ENCODE measurements around the gene TET3. TPM values are rescaled to one million over a fixed set of nuclear protein-coding genes. Genes with fewer than 3 reads are reported as not detected.

TET3 gene
- total and polyA plus RNA-seq, 9 of the 15 experiments (the other 6 are each of a cell fraction or from before 2014, with no cell fraction given): 0.35 to 16.3 (median 5.5) TPM

GRCh38 chr2:73970850-73971471 is 13.7 kb upstream of the TET3 start (continued):
- TF ChIP-seq THRB (CRISPR knock-in tag; conservative IDR thresholded peaks at IDR 0.05): no peak
- TF ChIP-seq ZNF589 (CRISPR knock-in tag; IDR thresholded peaks at IDR 0.05; ENCODE audit: low read depth): 0 out of 2 replicates have a peak, but pooled peaks have one; percentile 45
- no peak for TF ChIP-seq CAMTA2 (CRISPR knock-in tag; conservative IDR thresholded peaks at IDR 0.05)
- no peak for TF ChIP-seq HMG20A (CRISPR knock-in tag; conservative IDR thresholded peaks at IDR 0.05)
- no peak for TF ChIP-seq HLTF (IDR thresholded peaks at IDR 0.05)
- no peak for TF ChIP-seq PTBP1 (IDR thresholded peaks at IDR 0.05; ENCODE audit: low read depth, low read length)
- peak; percentile 69 for TF ChIP-seq MTA2 (IDR thresholded peaks at IDR 0.05; ENCODE audit: low read depth)
- no peak for TF ChIP-seq ETV5 (CRISPR knock-in tag; IDR thresholded peaks at IDR 0.05; ENCODE audit: low read depth)
- no peak for TF ChIP-seq NCOA6 (IDR thresholded peaks at IDR 0.05)
- peak; percentile 59 for TF ChIP-seq RBBP5 (IDR thresholded peaks at IDR 0.05; ENCODE audit: borderline replicate concordance, insufficient read depth, low read length, poor library complexity, severe bottlenecking)
- TF ChIP-seq, protein P1, sequence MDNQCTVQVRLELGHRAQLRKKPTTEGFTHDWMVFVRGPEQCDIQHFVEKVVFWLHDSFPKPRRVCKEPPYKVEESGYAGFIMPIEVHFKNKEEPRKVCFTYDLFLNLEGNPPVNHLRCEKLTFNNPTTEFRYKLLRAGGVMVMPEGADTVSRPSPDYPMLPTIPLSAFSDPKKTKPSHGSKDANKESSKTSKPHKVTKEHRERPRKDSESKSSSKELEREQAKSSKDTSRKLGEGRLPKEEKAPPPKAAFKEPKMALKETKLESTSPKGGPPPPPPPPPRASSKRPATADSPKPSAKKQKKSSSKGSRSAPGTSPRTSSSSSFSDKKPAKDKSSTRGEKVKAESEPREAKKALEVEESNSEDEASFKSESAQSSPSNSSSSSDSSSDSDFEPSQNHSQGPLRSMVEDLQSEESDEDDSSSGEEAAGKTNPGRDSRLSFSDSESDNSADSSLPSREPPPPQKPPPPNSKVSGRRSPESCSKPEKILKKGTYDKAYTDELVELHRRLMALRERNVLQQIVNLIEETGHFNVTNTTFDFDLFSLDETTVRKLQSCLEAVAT (IDR thresholded peaks at IDR 0.05): peak in 1 of 2 experiments; percentile 44; a peak in 1 of 4 replicates
- no peak for TF ChIP-seq FOXJ2 (tag; IDR thresholded peaks at IDR 0.05)
- no peak for TF ChIP-seq MIER1 (IDR thresholded peaks at IDR 0.05; ENCODE audit: low read depth)
- peak; percentile 34; the same call in 1 of the 2 replicates for TF ChIP-seq GABPA (tag; conservative IDR thresholded peaks at IDR 0.05; ENCODE audit: low read depth)
- TF ChIP-seq, protein P2, sequence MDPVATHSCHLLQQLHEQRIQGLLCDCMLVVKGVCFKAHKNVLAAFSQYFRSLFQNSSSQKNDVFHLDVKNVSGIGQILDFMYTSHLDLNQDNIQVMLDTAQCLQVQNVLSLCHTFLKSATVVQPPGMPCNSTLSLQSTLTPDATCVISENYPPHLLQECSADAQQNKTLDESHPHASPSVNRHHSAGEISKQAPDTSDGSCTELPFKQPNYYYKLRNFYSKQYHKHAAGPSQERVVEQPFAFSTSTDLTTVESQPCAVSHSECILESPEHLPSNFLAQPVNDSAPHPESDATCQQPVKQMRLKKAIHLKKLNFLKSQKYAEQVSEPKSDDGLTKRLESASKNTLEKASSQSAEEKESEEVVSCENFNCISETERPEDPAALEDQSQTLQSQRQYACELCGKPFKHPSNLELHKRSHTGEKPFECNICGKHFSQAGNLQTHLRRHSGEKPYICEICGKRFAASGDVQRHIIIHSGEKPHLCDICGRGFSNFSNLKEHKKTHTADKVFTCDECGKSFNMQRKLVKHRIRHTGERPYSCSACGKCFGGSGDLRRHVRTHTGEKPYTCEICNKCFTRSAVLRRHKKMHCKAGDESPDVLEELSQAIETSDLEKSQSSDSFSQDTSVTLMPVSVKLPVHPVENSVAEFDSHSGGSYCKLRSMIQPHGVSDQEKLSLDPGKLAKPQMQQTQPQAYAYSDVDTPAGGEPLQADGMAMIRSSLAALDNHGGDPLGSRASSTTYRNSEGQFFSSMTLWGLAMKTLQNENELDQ (CRISPR knock-in tag; IDR thresholded peaks at IDR 0.05; ENCODE audit: borderline replicate concordance): no peak
- no peak for TF ChIP-seq KLF1 (tag; IDR thresholded peaks at IDR 0.05)
- TF ChIP-seq, protein P3, sequence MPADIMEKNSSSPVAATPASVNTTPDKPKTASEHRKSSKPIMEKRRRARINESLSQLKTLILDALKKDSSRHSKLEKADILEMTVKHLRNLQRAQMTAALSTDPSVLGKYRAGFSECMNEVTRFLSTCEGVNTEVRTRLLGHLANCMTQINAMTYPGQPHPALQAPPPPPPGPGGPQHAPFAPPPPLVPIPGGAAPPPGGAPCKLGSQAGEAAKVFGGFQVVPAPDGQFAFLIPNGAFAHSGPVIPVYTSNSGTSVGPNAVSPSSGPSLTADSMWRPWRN (IDR thresholded peaks at IDR 0.05; ENCODE audit: low read depth): 0 out of 2 replicates have a peak, but pooled peaks have one; percentile 17
- peak; percentile 85 for TF ChIP-seq ZNF592 (IDR thresholded peaks at IDR 0.05)
- no peak for TF ChIP-seq ZNF551 (CRISPR knock-in tag; IDR thresholded peaks at IDR 0.05)

Data from K562 (cell line).